ENCODE measurements around the gene GPR34. TPM values are rescaled to one million over a fixed set of nuclear protein-coding genes. Genes with fewer than 3 reads are reported as not detected.

The GPR34 gene
- total and polyA plus RNA-seq, 4 donors: 1.7 to 9.0 (median 4.3) TPM

GRCh38 chrX:41661366-41662095 is 27.2 kb upstream of the GPR34 start:
- H3K4me3 ChIP-seq (ENCODE audit: low read depth in 1 of 3, low read length in 3 of 3): no peak overlapping the region
- no peaks in the 10 kb centered on the region for H3K9me3 ChIP-seq (ENCODE audit: control insufficient read depth in 4 of 4, low read length in 3 of 4)
- no peak overlapping the region for H3K27ac ChIP-seq (ENCODE audit: low read depth in 1 of 2, low read length in 2 of 2)
- 100% methylated on average over 2 of the region's 2 CpGs for WGBS
- H3K4me1 ChIP-seq (ENCODE audit: control insufficient read depth in 4 of 4, insufficient read depth in 4 of 4, low read length in 3 of 4): no peaks in the 10 kb centered on the region
- TF ChIP-seq SP1 (IDR thresholded peaks at IDR 0.05) (no peak), RAD21 (IDR thresholded peaks at IDR 0.05) (no peak), REST (IDR thresholded peaks at IDR 0.05) (no peak), CTCF (IDR thresholded peaks at IDR 0.05; ENCODE audit: low read depth, low read length, missing input control) (no peak), JUND (IDR thresholded peaks at IDR 0.05) (no peak), YY1 (IDR thresholded peaks at IDR 0.05) (no peak), ZBTB33 (IDR thresholded peaks at IDR 0.05) (no peak), FOXA2 (IDR thresholded peaks at IDR 0.05) (no peak), RXRA (IDR thresholded peaks at IDR 0.05) (no peak), ATF3 (IDR thresholded peaks at IDR 0.05) (no peak), GABPA (IDR thresholded peaks at IDR 0.05 in 1 of 2, conservative IDR thresholded peaks at IDR 0.05 in 1 of 2) (no peak), NR2F2 (IDR thresholded peaks at IDR 0.05) (no peak), MAX (IDR thresholded peaks at IDR 0.05) (no peak), HNF4G (IDR thresholded peaks at IDR 0.05) (no peak), TAF1 (conservative IDR thresholded peaks at IDR 0.05) (no peak), FOXA1 (IDR thresholded peaks at IDR 0.05) (no peak), HNF4A (conservative IDR thresholded peaks at IDR 0.05) (no peak), EGR1 (IDR thresholded peaks at IDR 0.05; ENCODE audit: low read depth in 2 of 2) (no peak)
- DNase-seq (ENCODE audit: low spot score): no peak
- no peaks in the 10 kb centered on the region for H3K27me3 ChIP-seq (ENCODE audit: control insufficient read depth in 4 of 4, insufficient read depth in 4 of 4, low read length in 3 of 4)
- H3K36me3 ChIP-seq (ENCODE audit: control insufficient read depth in 4 of 4, insufficient read depth in 3 of 4, low read depth in 1 of 4, low read length in 3 of 4): peaks cover 0 to 5% (median 2%) of the 10 kb centered on the region in 4 donors
- H3K9ac ChIP-seq (ENCODE audit: low read depth in 1 of 2, low read length in 2 of 2): no peak overlapping the region

All from liver (tissue), 9 donors.